GM12878 (cell line): ENCODE measurements around the gene SPATA19. TPM values are rescaled to one million over a fixed set of nuclear protein-coding genes. Genes with fewer than 3 reads are reported as not detected.

Experiments
- ATAC-seq: fragments of 200-7000 bp; cut with Tn5 transposase; 3 replicates; pipeline ENCODE4 v1.9.1; 2020; ENCODE audit warnings: mild to moderate bottlenecking, moderate library complexity
- BruUV-seq: library from RNA; stranded (reverse); fragments of 400-500 nt; replicated peaks from 2 replicates; lab custom pipeline; 2021; lab: Mats Ljungman, UMichigan
- CTCF ChIA-PET: fragments of 300-600 bp; sonication (Branson Sonifier 250); formaldehyde crosslinking; extraction: SDS; loops from one replicate; lab custom pipeline; 2021; ENCODE audit warnings: inconsistent platforms; lab: Yijun Ruan, JAX
- POLR2A ChIA-PET: fragments of 350-600 bp; formaldehyde crosslinking; extraction: SDS; loops from one replicate; lab custom pipeline; 2021; ENCODE audit warnings: inconsistent platforms; lab: Charles Lee
- RAD21 ChIA-PET: fragments of 300-600 bp; sonication (Branson Sonifier 250); formaldehyde crosslinking; loops from one replicate; lab custom pipeline; 2023; ENCODE audit warnings: antibody characterized with exemption; ENCODE audit not compliant: unreplicated experiment; lab: Charles Lee
- SMC1A ChIA-PET: fragments of 300-600 bp; sonication (Branson Sonifier 250); formaldehyde crosslinking; loops from one replicate; lab custom pipeline; 2023; ENCODE audit not compliant: unreplicated experiment, uncharacterized antibody; lab: Charles Lee
- DNase-seq: peaks from one replicate; pipeline ENCODE4 v3.0.0-alpha.2; 2011; ENCODE audit warnings: low read depth, low spot score
- FAIRE-seq: peaks from 3 replicates; lab custom pipeline; 2011; peaks lifted over from hg19 to GRCh38; lab: Jason Lieb, UNC
- H2AFZ ChIP-seq: 2 replicates; pipeline ENCODE4 v1.6.0; 2011; ENCODE audit warnings: low read depth, low read length, control low read depth; ENCODE audit not compliant: control insufficient read depth
- H3K27ac ChIP-seq: 2 replicates; pipeline ENCODE4 v1.5.1; 2011; ENCODE audit warnings: control low read depth; ENCODE audit not compliant: control insufficient read depth, insufficient read depth
- H3K27me3 ChIP-seq, 2 experiments: replicated peaks in 1 of 2; 2 replicates each; pipeline versions ENCODE4 v1.6.0 to v1.6.1; 2011; ENCODE audit warnings: low read length in 1 of 2; ENCODE audit not compliant: control insufficient read depth in 2 of 2, insufficient read depth in 2 of 2
- H3K36me3 ChIP-seq, 2 experiments: 2 replicates each; pipeline ENCODE4 v1.5.1; 2011; ENCODE audit warnings: low read length in 1 of 2; ENCODE audit not compliant: control insufficient read depth in 2 of 2, insufficient read depth in 2 of 2
- H3K4me1 ChIP-seq: 2 replicates; pipeline ENCODE4 v1.6.1; 2011; ENCODE audit warnings: mild to moderate bottlenecking, low read length, moderate library complexity, mixed read lengths; ENCODE audit not compliant: control insufficient read depth, insufficient read depth
- H3K4me2 ChIP-seq: 2 replicates; pipeline ENCODE4 v1.6.0; 2011; ENCODE audit warnings: control low read depth; ENCODE audit not compliant: control insufficient read depth, insufficient read depth
- H3K4me3 ChIP-seq: fragments of 200-600 bp; sonication (generic); 2 replicates; pipeline ENCODE4 v1.5.1; 2016
- H3K79me2 ChIP-seq: 2 replicates; pipeline ENCODE4 v1.6.0; 2011; ENCODE audit warnings: low read length; ENCODE audit not compliant: control insufficient read depth, insufficient read depth
- H3K9ac ChIP-seq: 2 replicates; pipeline ENCODE4 v1.8.0; 2011; ENCODE audit warnings: low read length, control low read depth, mixed read lengths; ENCODE audit not compliant: control insufficient read depth, insufficient read depth
- H3K9me3 ChIP-seq: replicated peaks from 3 replicates; pipeline ENCODE4 v1.5.1; 2011; ENCODE audit warnings: mild to moderate bottlenecking, low read length; ENCODE audit not compliant: control insufficient read depth, insufficient read depth
- H4K20me1 ChIP-seq: 2 replicates; pipeline ENCODE4 v1.6.0; 2011; ENCODE audit not compliant: control insufficient read depth, insufficient read depth
- EGR1 ChIP-seq, 2 experiments: IDR thresholded peaks; 1 replicate in 1 of 2; 2 replicates in 1 of 2; pipeline ENCODE4 v1.6.1; 2011 to 2012; ENCODE audit warnings: low read depth in 2 of 2, low read length in 2 of 2, borderline replicate concordance in 1 of 2, mild to moderate bottlenecking in 1 of 2, moderate library complexity in 1 of 2
- ELK1 ChIP-seq: IDR thresholded peaks from 2 replicates; pipeline ENCODE4 v1.6.1; 2012; ENCODE audit warnings: low read depth, low read length, improper control_type of control experiment
- IKZF2 ChIP-seq, 2 experiments: fragments of 450-650 bp; IDR thresholded peaks; 2 replicates each; pipeline ENCODE4 v1.6.1; 2017; ENCODE audit warnings: mild to moderate bottlenecking in 2 of 2, moderate library complexity in 2 of 2
- MLLT1 ChIP-seq: fragments of 450-650 bp; IDR thresholded peaks from 2 replicates; pipeline ENCODE4 v1.6.1; 2016; ENCODE audit warnings: mild to moderate bottlenecking
- SREBF1 ChIP-seq: IDR thresholded peaks from 2 replicates; pipeline ENCODE4 v1.6.1; 2012; ENCODE audit warnings: mild to moderate bottlenecking, low read length
- ZBTB33 ChIP-seq: fragments of 450-650 bp; IDR thresholded peaks from 2 replicates; pipeline ENCODE4 v1.6.1; 2017; ENCODE audit warnings: mild to moderate bottlenecking
- WGBS: methylation state at CpG from one replicate; pipeline ENCODE4 v1.1.6; 2016; ENCODE audit warnings: low lambda C conversion rate; ENCODE audit not compliant: insufficient replicate concordance, insufficient coverage; ENCODE audit errors: missing lambda C conversion rate; 5-methylcytosine and 5-hydroxymethylcytosine counted together
- in situ Hi-C: fragments of 300-500 bp; cut with MboI; formaldehyde crosslinking; loops from 9 replicates; pipeline ENCODE4 v1.14.3; 2018; ENCODE audit warnings: mixed read lengths
- intact Hi-C: fragments of 100-400 bp; cut with micrococcal nuclease; formaldehyde crosslinking; loops from one replicate; pipeline ENCODE4 v1.14.2; 2022; ENCODE audit not compliant: unreplicated experiment
- polyA plus RNA-seq, 11 experiments: library from polyadenylated mRNA; depleted of rRNA in 4 of 11; unstranded in 6 of 11; stranded (reverse) in 5 of 11; fragments of >200 nt; fragmentation: Nextera tagmentation in 4 of 11; fragmentation: Illumina TruSeq in 1 of 11; extraction: Ambion mirVana in 4 of 11; extraction: Trizol in 1 of 11; gene quantifications; 1 replicate in 1 of 11; 2 replicates in 10 of 11; pipeline versions ENCODE4 v1.2.1 to v1.2.3, GENCODE V29; 2011 to 2016; ENCODE audit warnings: inconsistent platforms in 2 of 11, missing spikeins in 2 of 11, low read depth in 1 of 11
- total RNA-seq, 4 experiments: library from RNA; depleted of rRNA in 3 of 4; stranded (reverse); fragments of >200 nt in 3 of 4; fragmentation: Illumina TruSeq in 1 of 4; extraction: Trizol in 1 of 4; gene quantifications; 2 replicates each; pipeline versions ENCODE4 v1.2.1 to v1.2.3, GENCODE V29; 2013 to 2021
- TF ChIP-seq, protein P1 (sequence below): fragments of 450-650 bp; IDR thresholded peaks from 2 replicates; pipeline ENCODE4 v1.6.1; 2018; ENCODE audit warnings: mild to moderate bottlenecking, low read depth, moderate library complexity; ENCODE audit not compliant: partially characterized antibody
- TF ChIP-seq, protein P2 (sequence below): IDR thresholded peaks from 2 replicates; pipeline ENCODE4 v1.6.1; 2011; ENCODE audit warnings: borderline replicate concordance, low read depth, mild to moderate bottlenecking, moderate library complexity, low read length; ENCODE audit not compliant: insufficient read depth, poor library complexity, severe bottlenecking
- TF ChIP-seq, protein P3 (sequence below): fragments of 450-650 bp; formaldehyde crosslinking; IDR thresholded peaks from 2 replicates; pipeline ENCODE4 v1.4.0; 2022; ENCODE audit warnings: mild to moderate bottlenecking, moderate library complexity

SPATA19 gene
- total and polyA plus RNA-seq, 10 of the 15 experiments (the other 5 are each of a cell fraction or from before 2014, with no cell fraction given): not detected

DNA sequence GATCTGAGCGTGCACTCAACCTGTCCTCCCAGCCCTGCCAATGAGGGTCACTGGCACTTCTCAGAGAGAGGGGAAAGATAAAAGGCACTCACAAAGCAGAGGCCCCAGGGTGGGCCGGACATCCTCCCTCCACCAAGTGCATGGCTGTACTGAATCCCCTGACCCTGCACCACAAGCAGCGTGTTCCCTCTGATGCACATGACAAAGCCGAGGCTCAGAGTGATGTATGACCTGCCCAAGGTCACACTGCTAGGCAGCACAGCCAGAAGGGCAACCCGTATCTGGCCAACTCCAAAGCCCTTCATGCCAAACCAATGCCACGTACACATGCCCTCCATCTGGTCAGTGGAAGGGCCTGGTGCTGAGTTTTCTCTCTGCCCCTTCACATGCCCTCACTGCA lies 22.1 kb downstream of the SPATA19 start:
- H3K36me3 ChIP-seq: no peaks in the 10 kb centered on the region
- no peak overlapping the region for H3K27ac ChIP-seq
- no peaks in the 10 kb centered on the region for H3K79me2 ChIP-seq
- no peak overlapping the region for H3K9ac ChIP-seq
- BruUV-seq: no TSS peak
- no peaks in the 10 kb centered on the region; a peak in 2 of 4 replicates for H3K27me3 ChIP-seq
- H2AFZ ChIP-seq: no peak overlapping the region
- ChIA-PET RAD21 (no interaction called here), POLR2A (no interaction called here), SMC1A (no interaction called here), CTCF (no interaction called here)
- no peak for ATAC-seq
- no peaks in the 10 kb centered on the region; the same call in 1 of the 2 replicates for H4K20me1 ChIP-seq
- intact Hi-C loops (loop anchor here (5.0 kb wide), 1 partner anchor 746 kb away; no protein-coding TSS in a partner anchor), in situ Hi-C loops (no loop called here)
- H3K4me2 ChIP-seq: no peak overlapping the region
- WGBS: 8% methylated on average over 6 of the region's 6 CpGs
- H3K9me3 ChIP-seq: no peaks in the 10 kb centered on the region
- FAIRE-seq: no peak
- no peak for DNase-seq
- no peaks in the 10 kb centered on the region for H3K4me1 ChIP-seq
- H3K4me3 ChIP-seq: no peak overlapping the region
- TF ChIP-seq ZBTB33: no peak
- TF ChIP-seq, protein P1, sequence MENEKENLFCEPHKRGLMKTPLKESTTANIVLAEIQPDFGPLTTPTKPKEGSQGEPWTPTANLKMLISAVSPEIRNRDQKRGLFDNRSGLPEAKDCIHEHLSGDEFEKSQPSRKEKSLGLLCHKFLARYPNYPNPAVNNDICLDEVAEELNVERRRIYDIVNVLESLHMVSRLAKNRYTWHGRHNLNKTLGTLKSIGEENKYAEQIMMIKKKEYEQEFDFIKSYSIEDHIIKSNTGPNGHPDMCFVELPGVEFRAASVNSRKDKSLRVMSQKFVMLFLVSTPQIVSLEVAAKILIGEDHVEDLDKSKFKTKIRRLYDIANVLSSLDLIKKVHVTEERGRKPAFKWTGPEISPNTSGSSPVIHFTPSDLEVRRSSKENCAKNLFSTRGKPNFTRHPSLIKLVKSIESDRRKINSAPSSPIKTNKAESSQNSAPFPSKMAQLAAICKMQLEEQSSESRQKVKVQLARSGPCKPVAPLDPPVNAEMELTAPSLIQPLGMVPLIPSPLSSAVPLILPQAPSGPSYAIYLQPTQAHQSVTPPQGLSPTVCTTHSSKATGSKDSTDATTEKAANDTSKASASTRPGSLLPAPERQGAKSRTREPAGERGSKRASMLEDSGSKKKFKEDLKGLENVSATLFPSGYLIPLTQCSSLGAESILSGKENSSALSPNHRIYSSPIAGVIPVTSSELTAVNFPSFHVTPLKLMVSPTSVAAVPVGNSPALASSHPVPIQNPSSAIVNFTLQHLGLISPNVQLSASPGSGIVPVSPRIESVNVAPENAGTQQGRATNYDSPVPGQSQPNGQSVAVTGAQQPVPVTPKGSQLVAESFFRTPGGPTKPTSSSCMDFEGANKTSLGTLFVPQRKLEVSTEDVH: no peak
- TF ChIP-seq, protein P2, sequence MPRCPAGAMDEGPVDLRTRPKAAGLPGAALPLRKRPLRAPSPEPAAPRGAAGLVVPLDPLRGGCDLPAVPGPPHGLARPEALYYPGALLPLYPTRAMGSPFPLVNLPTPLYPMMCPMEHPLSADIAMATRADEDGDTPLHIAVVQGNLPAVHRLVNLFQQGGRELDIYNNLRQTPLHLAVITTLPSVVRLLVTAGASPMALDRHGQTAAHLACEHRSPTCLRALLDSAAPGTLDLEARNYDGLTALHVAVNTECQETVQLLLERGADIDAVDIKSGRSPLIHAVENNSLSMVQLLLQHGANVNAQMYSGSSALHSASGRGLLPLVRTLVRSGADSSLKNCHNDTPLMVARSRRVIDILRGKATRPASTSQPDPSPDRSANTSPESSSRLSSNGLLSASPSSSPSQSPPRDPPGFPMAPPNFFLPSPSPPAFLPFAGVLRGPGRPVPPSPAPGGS: no peak
- no peak for TF ChIP-seq SREBF1
- TF ChIP-seq EGR1 (IDR thresholded peaks at IDR 0.05; ENCODE audit: borderline replicate concordance in 1 of 2, low read depth in 2 of 2, low read length in 2 of 2): no peak
- no peak for TF ChIP-seq IKZF2 (IDR thresholded peaks at IDR 0.05)
- TF ChIP-seq, protein P3, sequence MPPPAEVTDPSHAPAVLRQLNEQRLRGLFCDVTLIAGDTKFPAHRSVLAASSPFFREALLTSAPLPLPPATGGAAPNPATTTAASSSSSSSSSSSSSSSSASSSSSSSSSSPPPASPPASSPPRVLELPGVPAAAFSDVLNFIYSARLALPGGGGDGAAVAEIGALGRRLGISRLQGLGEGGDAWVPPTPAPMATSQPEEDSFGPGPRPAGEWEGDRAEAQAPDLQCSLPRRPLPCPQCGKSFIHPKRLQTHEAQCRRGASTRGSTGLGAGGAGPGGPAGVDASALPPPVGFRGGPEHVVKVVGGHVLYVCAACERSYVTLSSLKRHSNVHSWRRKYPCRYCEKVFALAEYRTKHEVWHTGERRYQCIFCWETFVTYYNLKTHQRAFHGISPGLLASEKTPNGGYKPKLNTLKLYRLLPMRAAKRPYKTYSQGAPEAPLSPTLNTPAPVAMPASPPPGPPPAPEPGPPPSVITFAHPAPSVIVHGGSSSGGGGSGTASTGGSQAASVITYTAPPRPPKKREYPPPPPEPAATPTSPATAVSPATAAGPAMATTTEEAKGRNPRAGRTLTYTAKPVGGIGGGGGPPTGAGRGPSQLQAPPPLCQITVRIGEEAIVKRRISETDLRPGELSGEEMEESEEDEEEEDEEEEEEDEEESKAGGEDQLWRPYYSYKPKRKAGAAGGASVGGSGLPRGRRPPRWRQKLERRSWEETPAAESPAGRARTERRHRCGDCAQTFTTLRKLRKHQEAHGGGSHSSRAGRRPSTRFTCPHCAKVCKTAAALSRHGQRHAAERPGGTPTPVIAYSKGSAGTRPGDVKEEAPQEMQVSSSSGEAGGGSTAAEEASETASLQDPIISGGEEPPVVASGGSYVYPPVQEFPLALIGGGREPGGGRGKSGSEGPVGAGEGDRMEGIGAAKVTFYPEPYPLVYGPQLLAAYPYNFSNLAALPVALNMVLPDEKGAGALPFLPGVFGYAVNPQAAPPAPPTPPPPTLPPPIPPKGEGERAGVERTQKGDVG (CRISPR knock-in tag): no peak
- no peak for TF ChIP-seq MLLT1
- no peak for TF ChIP-seq ELK1
